GM12878 (cell line): ENCODE data around the gene SUSD1. TPM values are rescaled to one million over a fixed set of nuclear protein-coding genes. Genes with fewer than 3 reads are reported as not detected.

Experiments used
- ATAC-seq: fragments of 200-7000 bp; cut with Tn5 transposase; 3 replicates; pipeline ENCODE4 v1.9.1; 2020; ENCODE audit warnings: mild to moderate bottlenecking, moderate library complexity
- BruUV-seq: library from RNA; stranded (reverse); fragments of 400-500 nt; replicated peaks from 2 replicates; lab custom pipeline; 2021; lab: Mats Ljungman, UMichigan
- CTCF ChIA-PET: fragments of 300-600 bp; sonication (Branson Sonifier 250); formaldehyde crosslinking; extraction: SDS; loops from one replicate; lab custom pipeline; 2021; ENCODE audit warnings: inconsistent platforms; lab: Yijun Ruan, JAX
- POLR2A ChIA-PET: fragments of 350-600 bp; formaldehyde crosslinking; extraction: SDS; loops from one replicate; lab custom pipeline; 2021; ENCODE audit warnings: inconsistent platforms; lab: Charles Lee
- RAD21 ChIA-PET: fragments of 300-600 bp; sonication (Branson Sonifier 250); formaldehyde crosslinking; loops from one replicate; lab custom pipeline; 2023; ENCODE audit warnings: antibody characterized with exemption; ENCODE audit not compliant: unreplicated experiment; lab: Charles Lee
- SMC1A ChIA-PET: fragments of 300-600 bp; sonication (Branson Sonifier 250); formaldehyde crosslinking; loops from one replicate; lab custom pipeline; 2023; ENCODE audit not compliant: unreplicated experiment, uncharacterized antibody; lab: Charles Lee
- DNase-seq: peaks from one replicate; pipeline ENCODE4 v3.0.0-alpha.2; 2011; ENCODE audit warnings: low read depth, low spot score
- FAIRE-seq: peaks from 3 replicates; lab custom pipeline; 2011; peaks lifted over from hg19 to GRCh38; lab: Jason Lieb, UNC
- H2AFZ ChIP-seq: 2 replicates; pipeline ENCODE4 v1.6.0; 2011; ENCODE audit warnings: low read depth, low read length, control low read depth; ENCODE audit not compliant: control insufficient read depth
- H3K27ac ChIP-seq: 2 replicates; pipeline ENCODE4 v1.5.1; 2011; ENCODE audit warnings: control low read depth; ENCODE audit not compliant: control insufficient read depth, insufficient read depth
- H3K27me3 ChIP-seq, 2 experiments: replicated peaks in 1 of 2; 2 replicates each; pipeline versions ENCODE4 v1.6.0 to v1.6.1; 2011; ENCODE audit warnings: low read length in 1 of 2; ENCODE audit not compliant: control insufficient read depth in 2 of 2, insufficient read depth in 2 of 2
- H3K36me3 ChIP-seq, 2 experiments: 2 replicates each; pipeline ENCODE4 v1.5.1; 2011; ENCODE audit warnings: low read length in 1 of 2; ENCODE audit not compliant: control insufficient read depth in 2 of 2, insufficient read depth in 2 of 2
- H3K4me1 ChIP-seq: 2 replicates; pipeline ENCODE4 v1.6.1; 2011; ENCODE audit warnings: mild to moderate bottlenecking, low read length, moderate library complexity, mixed read lengths; ENCODE audit not compliant: control insufficient read depth, insufficient read depth
- H3K4me2 ChIP-seq: 2 replicates; pipeline ENCODE4 v1.6.0; 2011; ENCODE audit warnings: control low read depth; ENCODE audit not compliant: control insufficient read depth, insufficient read depth
- H3K4me3 ChIP-seq: fragments of 200-600 bp; sonication (generic); 2 replicates; pipeline ENCODE4 v1.5.1; 2016
- H3K79me2 ChIP-seq: 2 replicates; pipeline ENCODE4 v1.6.0; 2011; ENCODE audit warnings: low read length; ENCODE audit not compliant: control insufficient read depth, insufficient read depth
- H3K9ac ChIP-seq: 2 replicates; pipeline ENCODE4 v1.8.0; 2011; ENCODE audit warnings: low read length, control low read depth, mixed read lengths; ENCODE audit not compliant: control insufficient read depth, insufficient read depth
- H3K9me3 ChIP-seq: replicated peaks from 3 replicates; pipeline ENCODE4 v1.5.1; 2011; ENCODE audit warnings: mild to moderate bottlenecking, low read length; ENCODE audit not compliant: control insufficient read depth, insufficient read depth
- H4K20me1 ChIP-seq: 2 replicates; pipeline ENCODE4 v1.6.0; 2011; ENCODE audit not compliant: control insufficient read depth, insufficient read depth
- EP300 ChIP-seq, 2 experiments: fragments of 150-350 bp in 1 of 2; IDR thresholded peaks; 2 replicates each; pipeline ENCODE4 v1.6.1; 2011 to 2012; ENCODE audit warnings: low read depth in 2 of 2, low read length in 2 of 2, borderline replicate concordance in 1 of 2, improper control_type of control experiment in 1 of 2, inconsistent platforms in 1 of 2; ENCODE audit not compliant: control insufficient read depth in 1 of 2
- KDM1A ChIP-seq: fragments of 200-600 bp; sonication (generic); IDR thresholded peaks from 2 replicates; pipeline ENCODE4 v1.6.1; 2016; ENCODE audit warnings: borderline replicate concordance
- SMARCA5 ChIP-seq: fragments of 450-650 bp; IDR thresholded peaks from 2 replicates; pipeline ENCODE4 v1.6.1; 2017; ENCODE audit warnings: mild to moderate bottlenecking
- TAF1 ChIP-seq: IDR thresholded peaks from 2 replicates; pipeline ENCODE4 v1.6.1; 2011; ENCODE audit warnings: mild to moderate bottlenecking, low read depth, low read length, borderline replicate concordance
- TCF12 ChIP-seq: IDR thresholded peaks from 2 replicates; pipeline ENCODE4 v1.6.1; 2011; ENCODE audit warnings: low read depth, mild to moderate bottlenecking, low read length
- YY1 ChIP-seq: IDR thresholded peaks from 2 replicates; pipeline ENCODE4 v1.6.1; 2011; ENCODE audit warnings: low read depth, mild to moderate bottlenecking, low read length
- WGBS: methylation state at CpG from one replicate; pipeline ENCODE4 v1.1.6; 2016; ENCODE audit warnings: low lambda C conversion rate; ENCODE audit not compliant: insufficient replicate concordance, insufficient coverage; ENCODE audit errors: missing lambda C conversion rate; 5-methylcytosine and 5-hydroxymethylcytosine counted together
- in situ Hi-C: fragments of 300-500 bp; cut with MboI; formaldehyde crosslinking; loops from 9 replicates; pipeline ENCODE4 v1.14.3; 2018; ENCODE audit warnings: mixed read lengths
- intact Hi-C: fragments of 100-400 bp; cut with micrococcal nuclease; formaldehyde crosslinking; loops from one replicate; pipeline ENCODE4 v1.14.2; 2022; ENCODE audit not compliant: unreplicated experiment
- polyA plus RNA-seq, 11 experiments: library from polyadenylated mRNA; depleted of rRNA in 4 of 11; unstranded in 6 of 11; stranded (reverse) in 5 of 11; fragments of >200 nt; fragmentation: Nextera tagmentation in 4 of 11; fragmentation: Illumina TruSeq in 1 of 11; extraction: Ambion mirVana in 4 of 11; extraction: Trizol in 1 of 11; gene quantifications; 1 replicate in 1 of 11; 2 replicates in 10 of 11; pipeline versions ENCODE4 v1.2.1 to v1.2.3, GENCODE V29; 2011 to 2016; ENCODE audit warnings: inconsistent platforms in 2 of 11, missing spikeins in 2 of 11, low read depth in 1 of 11
- total RNA-seq, 4 experiments: library from RNA; depleted of rRNA in 3 of 4; stranded (reverse); fragments of >200 nt in 3 of 4; fragmentation: Illumina TruSeq in 1 of 4; extraction: Trizol in 1 of 4; gene quantifications; 2 replicates each; pipeline versions ENCODE4 v1.2.1 to v1.2.3, GENCODE V29; 2013 to 2021
- TF ChIP-seq, protein P1 (sequence below): fragments of 450-650 bp; conservative IDR thresholded peaks from 2 replicates; pipeline ENCODE4 v1.6.1; 2017; ENCODE audit warnings: mild to moderate bottlenecking, moderate library complexity
- TF ChIP-seq, protein P2 (sequence below): IDR thresholded peaks from 2 replicates; pipeline ENCODE4 v1.6.1; 2012; ENCODE audit warnings: low read depth, low read length, improper control_type of control experiment

Gene SUSD1
- total and polyA plus RNA-seq, 10 of the 15 experiments (the other 5 are each of a cell fraction or from before 2014, with no cell fraction given), result 6.7 to 20.8 (median 13.2) TPM

DNA sequence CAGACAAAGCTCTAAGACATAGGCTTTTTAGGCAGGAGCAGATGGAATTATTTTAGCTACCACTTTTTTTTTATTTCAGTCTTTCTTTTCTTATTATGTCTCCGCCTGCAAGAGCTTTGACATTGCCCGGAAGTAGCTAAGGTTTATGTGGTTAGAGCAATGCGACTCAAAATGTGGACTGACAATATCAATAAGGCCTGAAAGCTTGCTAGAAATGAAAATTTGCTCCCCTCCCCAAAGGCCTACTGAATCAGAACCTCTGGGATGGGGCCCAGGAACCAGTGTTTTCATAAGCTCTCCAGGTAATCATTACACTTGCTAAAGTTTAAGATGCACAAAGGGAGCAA is 81.3 kb downstream of the SUSD1 start:
- Histone ChIP-seq H3K4me3 (no peak overlapping the region), H2AFZ (no peak overlapping the region), H3K9ac (no peak overlapping the region), H4K20me1 (no peaks in the 10 kb centered on the region), H3K27me3 (no peaks in the 10 kb centered on the region), H3K79me2 (no peaks in the 10 kb centered on the region), H3K4me2 (no peak overlapping the region), H3K9me3 (no peaks in the 10 kb centered on the region), H3K36me3 (no peaks in the 10 kb centered on the region), H3K4me1 (peaks cover 5% of the 10 kb centered on the region; the same call in 1 of the 2 replicates), H3K27ac (no peak overlapping the region)
- no peak for TF ChIP-seq KDM1A
- TF ChIP-seq SMARCA5, result no peak
- TF ChIP-seq EP300 (IDR thresholded peaks at IDR 0.05; ENCODE audit: borderline replicate concordance in 1 of 2, control insufficient read depth in 1 of 2, low read depth in 2 of 2, low read length in 2 of 2), result no peak
- TF ChIP-seq, protein P1, sequence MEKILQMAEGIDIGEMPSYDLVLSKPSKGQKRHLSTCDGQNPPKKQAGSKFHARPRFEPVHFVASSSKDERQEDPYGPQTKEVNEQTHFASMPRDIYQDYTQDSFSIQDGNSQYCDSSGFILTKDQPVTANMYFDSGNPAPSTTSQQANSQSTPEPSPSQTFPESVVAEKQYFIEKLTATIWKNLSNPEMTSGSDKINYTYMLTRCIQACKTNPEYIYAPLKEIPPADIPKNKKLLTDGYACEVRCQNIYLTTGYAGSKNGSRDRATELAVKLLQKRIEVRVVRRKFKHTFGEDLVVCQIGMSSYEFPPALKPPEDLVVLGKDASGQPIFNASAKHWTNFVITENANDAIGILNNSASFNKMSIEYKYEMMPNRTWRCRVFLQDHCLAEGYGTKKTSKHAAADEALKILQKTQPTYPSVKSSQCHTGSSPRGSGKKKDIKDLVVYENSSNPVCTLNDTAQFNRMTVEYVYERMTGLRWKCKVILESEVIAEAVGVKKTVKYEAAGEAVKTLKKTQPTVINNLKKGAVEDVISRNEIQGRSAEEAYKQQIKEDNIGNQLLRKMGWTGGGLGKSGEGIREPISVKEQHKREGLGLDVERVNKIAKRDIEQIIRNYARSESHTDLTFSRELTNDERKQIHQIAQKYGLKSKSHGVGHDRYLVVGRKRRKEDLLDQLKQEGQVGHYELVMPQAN, result no peak
- TF ChIP-seq, protein P2, sequence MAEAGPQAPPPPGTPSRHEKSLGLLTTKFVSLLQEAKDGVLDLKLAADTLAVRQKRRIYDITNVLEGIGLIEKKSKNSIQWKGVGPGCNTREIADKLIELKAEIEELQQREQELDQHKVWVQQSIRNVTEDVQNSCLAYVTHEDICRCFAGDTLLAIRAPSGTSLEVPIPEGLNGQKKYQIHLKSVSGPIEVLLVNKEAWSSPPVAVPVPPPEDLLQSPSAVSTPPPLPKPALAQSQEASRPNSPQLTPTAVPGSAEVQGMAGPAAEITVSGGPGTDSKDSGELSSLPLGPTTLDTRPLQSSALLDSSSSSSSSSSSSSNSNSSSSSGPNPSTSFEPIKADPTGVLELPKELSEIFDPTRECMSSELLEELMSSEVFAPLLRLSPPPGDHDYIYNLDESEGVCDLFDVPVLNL, result no peak
- no peak for TF ChIP-seq TAF1
- no peak for TF ChIP-seq YY1
- TF ChIP-seq TCF12, result no peak
- DNase-seq (no peak), ATAC-seq (no peak), FAIRE-seq (no peak)
- ChIA-PET RAD21 (interaction anchor here (0.5 to 2.0 kb wide), 12 partner anchors 9 to 624 kb away, joined by 3 to 9 read pairs (median 4); partner anchors contain the start of gene PTBP3), POLR2A (interaction anchor here (0.6 to 1.6 kb wide), 3 partner anchors 9 to 286 kb away, joined by 3 to 7 read pairs (median 5); partner anchors contain the start of gene HSDL2), CTCF (interaction anchor here (0.6 to 8.2 kb wide), 16 partner anchors 9 to 848 kb away, joined by 3 to 135 read pairs (median 4); partner anchors contain the start of gene PTBP3), SMC1A (interaction anchor here (0.6 to 6.8 kb wide), 22 partner anchors 9 to 374 kb away, joined by 3 to 86 read pairs (median 4); partner anchors contain the start of gene PTBP3)
- in situ Hi-C loops (loop anchor here (10.0 kb wide), 1 partner anchor 721 kb away; no protein-coding TSS in a partner anchor), intact Hi-C loops (loop anchor here (10.0 kb wide), 2 partner anchors 351 to 621 kb away; partner anchors contain the start of gene INIP)
- WGBS, result 68% methylated on average over 3 of the region's 3 CpGs
- BruUV-seq, result no TSS peak
